Measurements from ENCODE around the gene MZF1. TPM values are rescaled to one million over a fixed set of nuclear protein-coding genes. Genes with fewer than 3 reads are reported as not detected.
A peak's percentile ranks its signal among the peaks of the same experiment; 100 is the strongest.

The MZF1 gene
- total and polyA plus RNA-seq, 10 of the 15 experiments (the other 5 are each of a cell fraction or from before 2014, with no cell fraction given), result 0.38 to 14.7 (median 7.2) TPM

- TF ChIP-seq MLLT1 (IDR thresholded peaks at IDR 0.05) (peak; percentile 84), ZNF592 (IDR thresholded peaks at IDR 0.05) (0 out of 2 replicates have a peak, but pooled peaks have one; percentile 11), NKRF (conservative IDR thresholded peaks at IDR 0.05) (peak; percentile 23), BMI1 (IDR thresholded peaks at IDR 0.05; ENCODE audit: borderline replicate concordance) (peak; percentile 73), EZH2 (IDR thresholded peaks at IDR 0.05; ENCODE audit: borderline replicate concordance, control insufficient read depth, low read depth, low read length) (no peak), GATAD2B (conservative IDR thresholded peaks at IDR 0.05; ENCODE audit: low read depth) (peak; percentile 88), NRF1 (conservative IDR thresholded peaks at IDR 0.05; ENCODE audit: low read depth, low read length) (no peak; the same call in 1 of the 2 replicates), ETV6 (conservative IDR thresholded peaks at IDR 0.05 in 1 of 2, IDR thresholded peaks at IDR 0.05 in 1 of 2; ENCODE audit: borderline replicate concordance in 1 of 2, low read depth in 1 of 2) (peak in 1 of 2 experiments; percentile 75; a peak in 2 of 4 replicates), MTA2 (IDR thresholded peaks at IDR 0.05; ENCODE audit: low read depth) (peak; percentile 52; the same call in 1 of the 2 replicates), ESRRA (IDR thresholded peaks at IDR 0.05; ENCODE audit: low read length) (no peak; the same call in 1 of the 2 replicates), E2F4 (IDR thresholded peaks at IDR 0.05; ENCODE audit: low read depth, low read length) (0 out of 2 replicates have a peak, but pooled peaks have one; percentile 31), POLR2AphosphoS2 (IDR thresholded peaks at IDR 0.05; ENCODE audit: low read depth, low read length) (peak; percentile 89), TARDBP (IDR thresholded peaks at IDR 0.05; ENCODE audit: borderline replicate concordance) (peak; percentile 90; the same call in 1 of the 2 replicates), RAD51 (IDR thresholded peaks at IDR 0.05) (no peak), CBX5 (IDR thresholded peaks at IDR 0.05; ENCODE audit: low read depth) (peak; percentile 92), IRF3 (IDR thresholded peaks at IDR 0.05) (peak; percentile 67), NR2C2 (IDR thresholded peaks at IDR 0.05; ENCODE audit: borderline replicate concordance, control insufficient read depth, insufficient read length, low read depth) (no peak)
Observed at GRCh38 chr19:58519355-58520256, 53.5 kb downstream of the MZF1 start, which contains the start of gene ZBTB45 (continued).
